GM19395 (cell line): ENCODE data around the gene ENG.

ENCODE experiments used
- ATAC-seq: cut with Tn5 transposase; IDR thresholded peaks from one replicate; pipeline ENCODE4 v1.9.1; 2021; ENCODE audit warnings: mild to moderate bottlenecking, moderate library complexity; ENCODE audit not compliant: unreplicated experiment

ENG gene

GRCh38 chr9:127778280-127779135 is 76.0 kb downstream of the ENG start, which contains the start of gene SH2D3C:
Gene SH2D3C, minus strand, starts transcription at chr9:127778666. Its CDS starts 39 bp downstream, at chr9:127778627.
- ATAC-seq: peak; percentile 37

GRCh38 chr9:127777368-127777980 is 77.0 kb downstream of the ENG start:
- ATAC-seq: no peak

GRCh38 chr9:127776924-127777289 is 77.6 kb downstream of the ENG start:
- ATAC-seq: no peak

GRCh38 chr9:127776195-127776923 is 78.1 kb downstream of the ENG start:
- ATAC-seq: peak; percentile 45

GRCh38 chr9:127773981-127774380 is 80.5 kb downstream of the ENG start:
- ATAC-seq: no peak

- no peak for ATAC-seq
These were observed 81.2 kb downstream of the ENG start for GRCh38 chr9:127773272-127773671.

GRCh38 chr9:127772603-127773002 is 81.9 kb downstream of the ENG start:
- ATAC-seq: no peak

- ATAC-seq: no peak
These were observed 82.8 kb downstream of the ENG start for GRCh38 chr9:127771570-127772189.

GRCh38 chr9:127770905-127771569 is 83.4 kb downstream of the ENG start:
- peak; percentile 86 for ATAC-seq

- no peak for ATAC-seq
These were observed 83.9 kb downstream of the ENG start for GRCh38 chr9:127770583-127770904.

- ATAC-seq: no peak
These were observed 84.4 kb downstream of the ENG start for GRCh38 chr9:127769929-127770582.

GRCh38 chr9:127769101-127769500 is 85.4 kb downstream of the ENG start:
- no peak for ATAC-seq

- ATAC-seq: no peak
These were observed 85.8 kb downstream of the ENG start for GRCh38 chr9:127768698-127769097.

GRCh38 chr9:127767909-127768331 is 86.5 kb downstream of the ENG start:
- no peak for ATAC-seq

GRCh38 chr9:127767410-127767809 is 87.0 kb downstream of the ENG start:
- ATAC-seq: no peak

GRCh38 chr9:127765418-127765817 is 89.0 kb downstream of the ENG start:
- no peak for ATAC-seq
